Transverse colon (tissue), 4 donors: Measurements from ENCODE around the gene ARHGEF10L.

Experiments
- CTCF ChIP-seq, 5 experiments: fragments of 200-600 bp in 3 of 5; fragments of 450-650 bp in 2 of 5; sonication (generic) in 3 of 5; IDR thresholded peaks; 1 replicate in 2 of 5; 2 replicates in 3 of 5; pipeline ENCODE4 v1.5.1; 2016 to 2017; ENCODE audit warnings: antibody characterized with exemption in 5 of 5, inconsistent platforms in 3 of 5, mild to moderate bottlenecking in 2 of 5, moderate library complexity in 1 of 5
- POLR2A ChIP-seq: fragments of 450-650 bp; IDR thresholded peaks from one replicate; pipeline ENCODE4 v1.6.1; 2016; ENCODE audit warnings: antibody characterized with exemption, mild to moderate bottlenecking, moderate library complexity
- POLR2AphosphoS5 ChIP-seq, 3 donors: sonication (generic); formaldehyde crosslinking; IDR thresholded peaks; one replicate each; pipeline ENCODE4 v1.6.1; 2016; ENCODE audit warnings: antibody characterized with exemption in 3 of 3

GRCh38 chr1:17566892-17567291 is 27.4 kb downstream of the ARHGEF10L start:
- TF ChIP-seq CTCF (IDR thresholded peaks at IDR 0.05) (no peak), POLR2A (no peak), POLR2AphosphoS5 (IDR thresholded peaks at IDR 0.05) (no peak)
